ENCODE measurements around the gene PLPP3.

Gene PLPP3

DNA sequence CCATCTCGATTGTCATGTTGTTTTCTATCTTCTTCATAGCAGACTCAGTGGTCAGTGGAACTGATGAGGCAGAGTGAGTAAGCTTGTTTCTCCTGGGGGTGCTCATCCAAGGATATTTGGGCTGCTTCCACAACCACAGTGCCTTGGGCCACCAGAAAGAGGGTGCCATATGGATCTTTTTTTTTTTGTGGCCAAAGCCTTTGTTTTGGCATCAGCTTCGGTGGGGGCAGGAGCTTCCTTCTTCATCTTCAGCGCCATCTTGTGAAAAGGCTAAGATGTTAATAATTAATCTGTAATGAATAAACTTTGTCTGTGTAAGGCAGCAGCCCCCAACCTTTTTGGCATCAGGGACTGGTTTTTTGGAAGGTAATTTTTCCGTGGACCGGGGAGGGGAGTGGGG, 6.6 kb upstream of the PLPP3 start:
- H3K9me3 Mint-ChIP-seq: no peaks in the 10 kb centered on the region
- DNase-seq: no peak
- peaks cover 0 to 2% of the 10 kb centered on the region in 2 donors for H3K4me1 Mint-ChIP-seq
- no peak overlapping the region for H3K27ac Mint-ChIP-seq
- ATAC-seq (replicated peaks): no peak
- peaks cover 1 to 5% of the 10 kb centered on the region in 2 donors for H3K27me3 Mint-ChIP-seq
- no peak overlapping the region for H3K4me3 Mint-ChIP-seq
- no peaks in the 10 kb centered on the region for H3K36me3 Mint-ChIP-seq

DNA sequence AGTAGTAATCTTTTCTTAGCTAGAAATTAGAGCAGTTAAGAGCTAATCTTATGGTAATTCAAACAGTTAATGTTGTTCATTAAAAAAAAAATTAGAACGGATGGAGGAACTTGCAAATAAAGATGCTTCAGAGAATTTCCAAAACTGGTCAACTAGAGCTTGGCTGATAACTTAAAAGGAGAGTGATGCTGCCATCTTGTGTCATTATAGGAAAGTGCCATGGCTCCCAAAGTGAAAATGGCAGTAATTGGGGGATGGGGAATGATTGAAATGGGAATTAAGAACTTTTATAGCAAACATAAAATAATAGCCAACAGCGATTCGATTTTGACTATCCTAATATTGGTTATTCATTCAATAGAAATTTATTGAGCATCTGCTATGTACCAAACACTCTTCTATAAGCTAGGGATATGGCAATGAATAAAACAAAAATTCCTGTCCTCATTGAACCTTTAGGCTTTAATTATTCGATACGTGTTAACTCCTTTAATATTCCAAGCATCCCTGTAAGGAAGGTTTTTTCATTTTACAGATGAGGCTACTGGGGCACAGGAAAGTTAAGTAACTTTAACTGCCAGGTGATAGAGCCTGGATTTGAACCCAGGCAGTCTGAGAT, 5.7 kb upstream of the PLPP3 start:
- H3K36me3 Mint-ChIP-seq: no peaks in the 10 kb centered on the region
- peaks cover 0 to 5% of the 10 kb centered on the region in 2 donors for H3K4me1 Mint-ChIP-seq
- no peaks in the 10 kb centered on the region for H3K9me3 Mint-ChIP-seq
- DNase-seq (no peak), ATAC-seq (replicated peaks) (peak; percentile 42 to 46)
- peaks cover 4 to 5% of the 10 kb centered on the region in 2 donors for H3K27me3 Mint-ChIP-seq
- H3K4me3 Mint-ChIP-seq: no peak overlapping the region
- H3K27ac Mint-ChIP-seq: no peak overlapping the region

DNA sequence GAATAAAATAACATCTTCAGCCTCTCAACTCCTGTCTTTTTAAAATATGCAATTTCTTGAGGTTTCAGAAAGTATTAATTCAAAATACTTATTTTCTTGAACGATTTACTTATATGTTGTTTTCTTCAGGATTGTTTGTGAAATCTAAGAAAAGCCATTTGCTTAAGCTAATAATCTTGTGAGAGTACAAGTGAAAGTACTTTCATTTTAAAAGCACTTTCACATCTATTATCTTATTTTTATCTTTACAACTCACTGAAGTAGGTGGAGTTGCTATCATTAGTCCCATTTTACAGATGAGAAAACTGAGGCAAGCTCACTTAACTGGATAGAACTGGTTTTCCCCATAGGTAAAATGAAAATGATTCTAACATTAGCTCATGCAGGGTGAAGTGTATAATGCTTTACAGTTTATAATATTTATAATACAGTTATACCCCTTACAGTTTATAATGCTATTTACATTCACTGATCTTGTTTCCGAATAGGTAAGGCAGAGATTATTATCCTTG, 4.7 kb upstream of the PLPP3 start:
- ATAC-seq (replicated peaks) (no peak), DNase-seq (no peak)
- Mint-ChIP-seq H3K4me1 (peaks cover 0 to 6% of the 10 kb centered on the region in 2 donors), H3K36me3 (no peaks in the 10 kb centered on the region), H3K4me3 (no peak overlapping the region), H3K27me3 (peaks cover 4 to 5% of the 10 kb centered on the region in 2 donors), H3K27ac (no peak overlapping the region), H3K9me3 (no peaks in the 10 kb centered on the region)

DNA sequence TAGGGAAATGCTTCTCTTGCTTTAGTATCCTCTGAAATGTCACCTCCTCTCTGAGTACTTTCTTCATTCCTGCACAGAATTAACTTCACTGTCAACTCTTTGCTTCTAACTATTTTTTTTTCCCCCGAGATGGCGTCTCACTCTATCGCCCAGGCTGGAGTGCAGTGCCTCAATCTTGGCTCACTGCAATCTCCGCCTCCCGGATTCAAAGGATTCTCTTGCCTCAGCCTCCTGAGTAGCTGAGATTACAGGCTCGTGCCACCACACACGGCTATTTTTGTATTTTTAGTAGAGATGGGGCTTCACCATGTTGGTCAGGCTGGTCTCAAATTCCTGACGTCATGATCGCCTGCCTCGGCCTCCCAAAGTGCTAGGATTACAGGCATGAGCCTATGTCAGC, 1.4 kb upstream of the PLPP3 start:
- Mint-ChIP-seq H3K27ac (no peak overlapping the region), H3K4me1 (peaks cover 19 to 22% of the 10 kb centered on the region in 2 donors), H3K27me3 (peaks cover 0 to 4% of the 10 kb centered on the region in 2 donors), H3K4me3 (no peak overlapping the region), H3K9me3 (no peaks in the 10 kb centered on the region), H3K36me3 (no peaks in the 10 kb centered on the region)
- ATAC-seq (replicated peaks) (no peak), DNase-seq (no peak)

DNA sequence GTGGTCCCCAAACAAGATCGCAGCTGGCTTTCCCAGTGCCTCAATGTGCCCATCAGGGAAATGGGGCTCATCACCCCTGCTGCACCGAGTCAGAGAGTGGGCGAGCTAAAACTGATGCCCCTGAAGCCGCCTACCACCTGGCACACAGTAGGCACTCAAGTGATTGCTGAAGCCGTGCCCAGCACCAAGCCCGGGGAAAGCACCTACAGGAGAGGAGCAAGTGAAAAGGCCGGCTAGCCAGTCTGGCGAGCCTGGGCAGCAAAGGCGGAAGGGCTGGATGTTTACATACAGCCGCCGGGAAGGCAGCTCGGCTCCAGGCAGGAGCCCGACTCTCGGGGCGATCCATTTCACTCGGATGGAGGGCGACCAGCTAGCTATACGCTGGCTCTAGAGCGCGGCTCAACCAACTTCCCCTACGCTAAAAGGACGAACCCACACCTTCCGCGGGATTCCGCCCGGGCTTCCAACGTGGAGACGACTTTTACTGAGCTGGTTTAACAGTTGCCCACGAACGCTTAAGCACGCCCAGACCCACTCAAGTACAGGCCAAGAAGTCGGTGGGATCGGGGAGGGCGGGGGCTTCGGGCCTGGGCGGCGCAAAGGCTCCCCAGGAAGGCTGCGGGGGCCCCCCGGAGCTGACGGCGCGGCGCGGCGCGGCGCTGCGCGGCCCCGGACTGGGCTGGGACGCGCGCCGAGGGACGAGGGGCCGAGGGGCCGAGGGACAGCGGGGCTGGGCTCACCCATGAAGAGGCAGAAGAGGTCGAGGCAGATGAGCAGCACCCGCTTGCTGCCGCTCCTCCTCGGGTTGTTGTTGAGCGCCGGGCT, 1.0 kb downstream of the PLPP3 start:
- peak; percentile 17 for DNase-seq
- Mint-ChIP-seq H3K27ac (peak overlapping the region; percentile 47), H3K4me1 (peaks cover 19 to 28% of the 10 kb centered on the region in 2 donors), H3K36me3 (no peaks in the 10 kb centered on the region), H3K27me3 (peaks cover 0 to 4% of the 10 kb centered on the region in 2 donors), H3K9me3 (no peaks in the 10 kb centered on the region), H3K4me3 (peak overlapping the region; percentile 86 to 90)
- peak; percentile 37 to 39 for ATAC-seq (replicated peaks)

DNA sequence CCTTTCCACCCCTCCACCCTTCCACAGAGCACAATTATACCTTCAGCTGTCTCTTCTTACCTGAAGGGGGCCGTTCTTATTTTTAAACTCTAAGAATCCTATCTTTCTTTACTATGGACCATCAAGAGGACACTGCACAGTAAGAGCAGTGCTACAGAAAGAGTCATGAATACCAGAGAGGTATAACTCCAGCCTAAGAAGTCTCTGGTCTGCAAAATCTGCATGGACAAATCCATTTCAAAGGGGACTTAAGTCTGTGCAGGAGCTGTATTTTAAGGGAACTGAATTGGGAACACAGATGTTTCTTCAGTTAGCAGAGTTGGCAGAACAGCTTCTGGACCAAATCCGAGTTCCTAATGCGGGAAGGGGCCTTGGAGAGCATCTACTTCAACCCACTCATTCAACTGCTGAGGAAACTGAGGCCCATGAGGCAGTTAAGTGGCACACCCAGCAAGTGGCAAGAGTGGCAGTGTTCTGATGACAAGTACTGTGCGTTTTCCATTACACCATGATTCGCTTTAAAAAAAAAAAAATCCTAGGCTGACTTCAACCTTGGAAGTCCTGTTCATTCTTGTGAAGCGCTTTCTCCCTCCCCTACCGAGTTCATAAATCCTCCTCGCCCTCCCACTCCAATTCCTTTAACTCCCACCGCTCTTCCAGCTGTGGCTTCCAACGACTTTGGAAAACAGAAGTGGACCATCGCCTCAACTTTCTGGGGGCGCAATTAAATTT, 1.8 kb downstream of the PLPP3 start:
- Mint-ChIP-seq H3K4me1 (peaks cover 19 to 28% of the 10 kb centered on the region in 2 donors), H3K27ac (no peak overlapping the region), H3K9me3 (no peaks in the 10 kb centered on the region), H3K4me3 (peak overlapping the region; percentile 86 to 90), H3K27me3 (peaks cover 0 to 4% of the 10 kb centered on the region in 2 donors), H3K36me3 (no peaks in the 10 kb centered on the region)
- no peak for DNase-seq
- no peak for ATAC-seq (replicated peaks)

DNA sequence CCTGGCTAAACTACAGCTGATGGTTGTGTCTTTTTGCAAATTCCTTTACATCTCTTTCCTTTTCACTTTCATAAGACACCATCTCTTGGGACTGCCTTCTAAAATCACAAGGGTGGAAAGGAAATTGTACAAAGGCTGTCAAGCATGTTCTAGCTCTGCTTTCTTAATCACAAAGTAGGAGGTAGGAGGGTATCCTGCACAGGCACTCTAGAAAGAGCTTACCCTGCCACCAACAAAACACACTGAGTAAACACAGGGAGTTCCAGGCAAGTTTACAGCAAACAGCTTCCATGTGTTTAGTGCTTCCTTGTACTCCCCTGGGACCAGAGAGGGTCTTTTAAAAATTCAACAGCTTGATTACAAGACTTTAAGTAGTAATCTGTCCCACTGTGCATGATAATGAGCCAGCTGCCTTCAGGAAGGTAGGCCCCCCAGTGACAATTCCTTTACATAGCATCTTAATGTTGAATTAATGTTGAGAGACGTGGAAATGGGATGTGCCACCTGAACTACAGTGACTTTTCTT, 2.4 kb downstream of the PLPP3 start:
- H3K27ac Mint-ChIP-seq: no peak overlapping the region
- peaks cover 19 to 28% of the 10 kb centered on the region in 2 donors for H3K4me1 Mint-ChIP-seq
- H3K9me3 Mint-ChIP-seq: no peaks in the 10 kb centered on the region
- no peaks in the 10 kb centered on the region for H3K36me3 Mint-ChIP-seq
- ATAC-seq (replicated peaks) (peak; percentile 23 to 33), DNase-seq (no peak)
- peaks cover 0 to 4% of the 10 kb centered on the region in 2 donors for H3K27me3 Mint-ChIP-seq
- H3K4me3 Mint-ChIP-seq: peak overlapping the region; percentile 16 to 25

DNA sequence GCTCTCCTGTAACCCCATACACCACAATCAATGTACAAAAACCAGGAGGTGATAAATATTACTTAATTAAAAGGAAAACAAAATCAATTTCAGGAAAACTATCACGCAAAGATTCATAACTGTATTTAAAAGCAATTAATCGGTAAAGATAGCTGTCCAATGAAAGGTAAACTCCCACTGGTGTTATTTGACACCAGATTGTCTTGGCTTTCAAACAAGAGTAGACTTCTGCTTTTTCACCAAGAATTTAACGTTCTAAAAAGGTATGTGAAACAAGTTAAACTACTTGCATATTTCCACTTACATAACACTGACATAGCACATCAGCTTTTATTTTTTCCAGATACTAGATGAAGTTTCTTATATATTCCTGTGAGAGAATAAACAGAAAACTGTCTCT, 3.5 kb downstream of the PLPP3 start:
- no peak overlapping the region for H3K27ac Mint-ChIP-seq
- H3K27me3 Mint-ChIP-seq: peaks cover 0 to 4% of the 10 kb centered on the region in 2 donors
- H3K36me3 Mint-ChIP-seq: no peaks in the 10 kb centered on the region
- no peak for DNase-seq
- no peaks in the 10 kb centered on the region for H3K9me3 Mint-ChIP-seq
- no peak overlapping the region for H3K4me3 Mint-ChIP-seq
- H3K4me1 Mint-ChIP-seq: peaks cover 19 to 28% of the 10 kb centered on the region in 2 donors
- no peak for ATAC-seq (replicated peaks)

DNA sequence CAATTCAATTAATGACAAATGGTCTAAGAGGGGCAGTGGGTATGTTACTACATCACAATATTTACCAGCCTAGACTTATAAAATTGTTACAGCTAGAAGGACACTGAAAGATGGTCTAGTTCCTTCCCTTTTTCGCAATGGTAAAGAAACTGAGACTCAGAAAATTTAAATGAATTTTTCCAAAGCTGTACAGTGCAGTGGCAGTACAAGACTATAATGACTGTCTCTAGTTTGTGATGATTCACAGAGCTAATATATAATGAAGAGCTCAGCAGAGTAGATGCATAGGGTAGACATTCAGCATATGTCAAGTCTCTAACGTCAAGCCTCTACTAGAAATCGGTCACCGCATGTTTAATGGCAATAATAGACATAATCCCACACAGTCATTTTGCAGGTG, 4.6 kb downstream of the PLPP3 start:
- ATAC-seq (replicated peaks): peak; percentile 42 to 51
- no peak overlapping the region for H3K27ac Mint-ChIP-seq
- H3K27me3 Mint-ChIP-seq: no peaks in the 10 kb centered on the region
- H3K4me1 Mint-ChIP-seq: peaks cover 14 to 28% of the 10 kb centered on the region in 2 donors
- no peak overlapping the region for H3K4me3 Mint-ChIP-seq
- no peak for DNase-seq
- H3K9me3 Mint-ChIP-seq: no peaks in the 10 kb centered on the region
- H3K36me3 Mint-ChIP-seq: no peaks in the 10 kb centered on the region

DNA sequence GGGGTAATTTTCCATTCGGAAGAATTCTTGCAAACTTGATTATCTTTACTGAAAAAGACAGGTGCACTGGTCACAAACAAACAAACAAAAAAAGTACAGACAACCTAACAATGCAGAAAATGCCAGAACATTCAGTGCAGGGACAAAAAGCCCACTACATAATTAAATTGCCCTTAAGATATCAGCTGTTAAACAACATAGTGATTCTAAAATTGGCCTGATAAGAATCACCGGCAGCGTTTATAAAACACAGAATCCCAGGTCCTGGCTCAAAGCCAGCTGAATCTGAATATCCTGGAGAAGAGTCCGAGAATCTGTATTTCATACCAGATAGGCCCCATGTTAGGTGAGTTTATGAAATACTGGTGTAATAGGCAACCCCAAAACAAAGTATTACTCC, 6.1 kb downstream of the PLPP3 start:
- peaks cover 14 to 32% of the 10 kb centered on the region in 2 donors for H3K4me1 Mint-ChIP-seq
- no peak overlapping the region for H3K27ac Mint-ChIP-seq
- H3K36me3 Mint-ChIP-seq: no peaks in the 10 kb centered on the region

DNA sequence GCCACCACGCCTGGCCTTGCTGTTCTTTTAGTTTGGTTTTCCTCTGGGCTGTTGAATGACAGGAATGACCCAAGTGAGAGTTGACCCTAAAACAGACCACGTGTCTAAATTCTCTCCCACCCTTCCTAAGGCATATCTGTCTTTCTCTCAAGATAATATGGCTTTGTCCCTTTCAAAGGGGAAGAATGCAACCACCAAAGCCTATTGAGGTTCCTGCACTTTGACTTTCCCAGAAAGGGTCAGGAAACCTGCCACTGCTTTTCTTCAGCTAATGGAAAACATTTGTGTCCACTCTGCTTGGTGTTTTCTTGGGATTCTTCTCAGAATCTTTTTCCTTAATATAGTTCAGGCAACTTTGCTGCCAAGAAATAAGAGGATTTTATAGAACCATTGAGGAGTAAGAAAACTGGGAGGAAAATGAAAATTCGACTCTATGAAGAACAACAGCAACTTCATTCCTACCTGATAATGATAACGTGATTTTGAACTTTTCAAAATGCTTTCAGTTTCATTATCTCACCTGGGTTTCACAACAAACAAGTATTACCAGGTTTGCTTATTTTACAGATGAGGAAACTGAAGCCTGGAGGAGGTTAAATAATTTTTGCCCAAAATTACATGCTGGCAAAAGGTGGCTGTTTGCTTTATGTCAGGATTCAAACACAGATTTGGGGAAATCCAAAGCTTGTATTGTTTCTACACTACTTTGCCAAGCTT, 6.9 kb downstream of the PLPP3 start:
- Mint-ChIP-seq H3K4me3 (no peak overlapping the region), H3K36me3 (no peaks in the 10 kb centered on the region), H3K27ac (no peak overlapping the region), H3K9me3 (no peaks in the 10 kb centered on the region), H3K27me3 (peaks cover 0 to 6% of the 10 kb centered on the region in 2 donors), H3K4me1 (peaks cover 10 to 23% of the 10 kb centered on the region in 2 donors)
- DNase-seq (no peak), ATAC-seq (replicated peaks) (no peak)

More for the DNA sequence above, 6.1 kb downstream of the PLPP3 start:
- ATAC-seq (replicated peaks) (no peak), DNase-seq (no peak)
- Mint-ChIP-seq H3K4me3 (no peak overlapping the region), H3K27me3 (peaks cover 0 to 6% of the 10 kb centered on the region in 2 donors), H3K9me3 (no peaks in the 10 kb centered on the region)

DNA sequence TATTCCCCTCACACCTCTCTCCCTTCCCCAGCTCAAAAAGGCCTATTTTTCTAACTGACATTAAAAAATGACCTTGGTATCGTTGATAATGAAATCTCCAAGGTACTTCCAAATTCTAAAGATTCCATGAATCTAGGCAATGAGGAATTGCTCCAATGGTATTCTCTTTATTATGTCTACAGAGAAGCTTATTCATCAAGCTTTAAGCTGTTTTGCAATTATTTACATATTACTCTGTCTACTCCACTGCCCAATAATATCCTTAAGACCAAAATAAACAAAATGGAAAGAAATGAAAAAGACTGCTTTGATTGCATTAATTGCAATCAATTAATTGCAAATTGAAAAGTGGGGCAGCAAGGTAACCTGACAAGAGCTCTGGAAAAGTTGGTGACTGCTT, 7.9 kb downstream of the PLPP3 start:
- Mint-ChIP-seq H3K27me3 (peaks cover 0 to 6% of the 10 kb centered on the region in 2 donors), H3K4me1 (peaks cover 2 to 13% of the 10 kb centered on the region in 2 donors), H3K36me3 (no peaks in the 10 kb centered on the region), H3K4me3 (no peak overlapping the region), H3K27ac (no peak overlapping the region), H3K9me3 (no peaks in the 10 kb centered on the region)
- no peak for DNase-seq
- no peak for ATAC-seq (replicated peaks)

DNA sequence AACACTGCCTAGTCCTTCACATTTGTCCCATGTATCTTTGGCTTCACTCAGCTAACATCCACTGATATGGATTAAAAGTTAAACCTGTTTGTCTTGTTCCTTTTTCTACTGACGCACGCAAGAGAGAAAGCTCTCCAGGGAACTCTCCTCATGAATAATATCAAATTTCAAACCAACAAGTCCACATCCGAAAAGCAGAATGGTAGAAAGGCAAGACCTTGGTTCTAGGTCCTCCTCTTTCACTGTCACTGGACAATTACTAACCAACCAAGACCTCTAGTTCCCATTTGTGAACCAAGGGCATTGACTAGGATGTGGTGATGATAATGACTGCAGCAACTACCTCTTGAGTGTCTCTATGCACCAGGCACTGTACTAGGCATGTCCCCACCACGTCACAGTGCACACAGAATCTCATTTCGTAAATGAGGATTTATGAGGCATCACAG, 8.4 kb downstream of the PLPP3 start:
- no peaks in the 10 kb centered on the region for H3K36me3 Mint-ChIP-seq
- no peak overlapping the region for H3K4me3 Mint-ChIP-seq
- H3K4me1 Mint-ChIP-seq: peaks cover 4 to 12% of the 10 kb centered on the region in 2 donors
- H3K27ac Mint-ChIP-seq: no peak overlapping the region
- no peak for DNase-seq
- no peaks in the 10 kb centered on the region for H3K9me3 Mint-ChIP-seq
- peaks cover 0 to 6% of the 10 kb centered on the region in 2 donors for H3K27me3 Mint-ChIP-seq
- no peak for ATAC-seq (replicated peaks)
